Pancreas (tissue), 10 donors: ENCODE results near the gene MED15. TPM values are rescaled to one million over a fixed set of nuclear protein-coding genes. Genes with fewer than 3 reads are reported as not detected.

Experiments used
- ATAC-seq, 4 donors: fragments of 200-7000 bp; cut with Tn5 transposase; one replicate each; pipeline versions ENCODE4 v1.8.0 to v1.9.1; 2020; ENCODE audit warnings: mild to moderate bottlenecking in 4 of 4, moderate library complexity in 4 of 4
- DNase-seq, 6 donors: peaks; one replicate each; pipeline ENCODE4 v3.0.0-alpha.2; 2020
- FAIRE-seq: peaks from 2 replicates; lab custom pipeline; 2012; peaks lifted over from hg19 to GRCh38; lab: Jason Lieb, UNC
- H3K27ac ChIP-seq, 4 donors: fragments of 200-600 bp; sonication (generic); 1 replicate in 3 of 4; 2 replicates in 1 of 4; pipeline versions ENCODE4 v1.5.0 to v1.8.0; 2020
- H3K27me3 ChIP-seq, 4 donors: fragments of 200-600 bp; one replicate each; pipeline ENCODE4 v1.8.0; 2021
- H3K36me3 ChIP-seq, 3 donors: fragments of 200-600 bp; sonication (generic) in 1 of 3; one replicate each; pipeline versions ENCODE4 v1.5.0 to v1.8.0; 2020 to 2021
- H3K4me1 ChIP-seq, 3 donors: fragments of 200-600 bp; one replicate each; pipeline ENCODE4 v1.8.0; 2021
- H3K4me3 ChIP-seq, 4 donors: fragments of 200-600 bp; sonication (generic) in 2 of 4; one replicate each; pipeline versions ENCODE4 v1.5.0 to v1.8.0; 2020 to 2021
- H3K9me3 ChIP-seq, 4 donors: fragments of 200-600 bp; one replicate each; pipeline ENCODE4 v1.8.0; 2021
- whole genome bisulfite sequencing, 2 donors: extraction: QIAGEN DNeasy Blood & Tissue Kit; methylation state at CpG; one replicate each; pipeline ENCODE4 v1.1.7; 2013; 5-methylcytosine and 5-hydroxymethylcytosine counted together
- intact Hi-C, 3 donors: fragments of 100-400 bp; cut with DNase I; formaldehyde crosslinking; loops; one replicate each; pipeline versions ENCODE4 v1.11.1 to v1.14.2; 2022
- polyA plus RNA-seq, 2 donors: library from polyadenylated mRNA; stranded (reverse); fragments of 200-250 nt; gene quantifications; one replicate each; pipeline ENCODE4 v1.2.3, GENCODE V29; 2013
- total RNA-seq, 6 donors: library from RNA; stranded (reverse); fragmentation: NEBNext Ultra II Directional in 4 of 6; extraction: Animal tissue kit (Norgen Biotek cat#: 25700) in 4 of 6; gene quantifications; one replicate each; pipeline versions ENCODE4 v1.2.1 to v1.2.4, GENCODE V29; 2021 to 2023
- TF ChIP-seq, protein P1 (sequence below), 4 donors: fragments of 200-600 bp; sonication (generic) in 3 of 4; IDR thresholded peaks; one replicate each; pipeline versions ENCODE4 v1.5.0 to v1.8.0; 2021; ENCODE audit warnings: antibody characterized with exemption in 4 of 4
- donor health status: healthy with polysubstance abuse.
- donor health status: DM: no; HTN: no; CAD: no; lungs with moderate emphysema.
- donor health status: DM: no; HTN: no; CAD: no.
- donor health status: control.
- donor health status: control.
- donor health status: Bipolar disorder and iron deficiency.
- donor health status: DM: yes; HTN: yes; CAD: no.
- donor health status: DM: no; HTN: no; CAD: no.
- donor health status: DM: no; HTN: no; CAD: no.
- donor health status: DM: yes; HTN: yes; CAD: no.

Gene MED15
- total and polyA plus RNA-seq, 8 donors, result 27.1 to 61.7 (median 37.0) TPM

DNA sequence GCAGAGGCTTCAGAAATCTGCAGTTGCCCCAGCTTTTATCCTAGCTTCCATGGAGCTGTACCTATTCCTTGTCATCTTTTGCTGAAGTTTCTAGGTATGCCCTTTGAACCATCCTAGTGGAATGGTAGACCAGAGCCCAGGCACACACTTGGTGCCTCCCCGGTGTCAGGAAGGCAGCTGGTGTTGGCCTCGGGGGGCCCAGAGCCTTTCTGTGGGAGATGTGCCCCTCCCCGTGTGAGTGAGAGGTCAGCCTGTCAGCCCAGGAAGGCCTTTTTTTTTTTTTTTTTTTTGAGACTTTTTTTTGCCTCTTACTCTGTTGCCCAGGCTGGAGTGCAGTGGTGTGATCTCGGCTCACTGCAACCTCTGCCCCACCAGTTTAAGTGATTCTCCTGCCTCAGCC is 58.4 kb downstream of the MED15 start:
- TF ChIP-seq, protein P1, sequence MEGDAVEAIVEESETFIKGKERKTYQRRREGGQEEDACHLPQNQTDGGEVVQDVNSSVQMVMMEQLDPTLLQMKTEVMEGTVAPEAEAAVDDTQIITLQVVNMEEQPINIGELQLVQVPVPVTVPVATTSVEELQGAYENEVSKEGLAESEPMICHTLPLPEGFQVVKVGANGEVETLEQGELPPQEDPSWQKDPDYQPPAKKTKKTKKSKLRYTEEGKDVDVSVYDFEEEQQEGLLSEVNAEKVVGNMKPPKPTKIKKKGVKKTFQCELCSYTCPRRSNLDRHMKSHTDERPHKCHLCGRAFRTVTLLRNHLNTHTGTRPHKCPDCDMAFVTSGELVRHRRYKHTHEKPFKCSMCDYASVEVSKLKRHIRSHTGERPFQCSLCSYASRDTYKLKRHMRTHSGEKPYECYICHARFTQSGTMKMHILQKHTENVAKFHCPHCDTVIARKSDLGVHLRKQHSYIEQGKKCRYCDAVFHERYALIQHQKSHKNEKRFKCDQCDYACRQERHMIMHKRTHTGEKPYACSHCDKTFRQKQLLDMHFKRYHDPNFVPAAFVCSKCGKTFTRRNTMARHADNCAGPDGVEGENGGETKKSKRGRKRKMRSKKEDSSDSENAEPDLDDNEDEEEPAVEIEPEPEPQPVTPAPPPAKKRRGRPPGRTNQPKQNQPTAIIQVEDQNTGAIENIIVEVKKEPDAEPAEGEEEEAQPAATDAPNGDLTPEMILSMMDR (IDR thresholded peaks at IDR 0.05), result no peak
- 88 to 92% methylated on average over 4 of the region's 4 CpGs for WGBS, 2 donors
- Histone ChIP-seq H3K36me3 (peaks cover 0 to 27% (median 15%) of the 10 kb centered on the region in 3 donors), H3K4me3 (no peak overlapping the region), H3K9me3 (no peaks in the 10 kb centered on the region), H3K4me1 (peaks cover 7 to 13% (median 10%) of the 10 kb centered on the region in 3 donors), H3K27ac (no peak overlapping the region), H3K27me3 (no peaks in the 10 kb centered on the region)
- DNase-seq (no peak), ATAC-seq (no peak), FAIRE-seq (no peak)
- intact Hi-C loops, result no loop called here

DNA sequence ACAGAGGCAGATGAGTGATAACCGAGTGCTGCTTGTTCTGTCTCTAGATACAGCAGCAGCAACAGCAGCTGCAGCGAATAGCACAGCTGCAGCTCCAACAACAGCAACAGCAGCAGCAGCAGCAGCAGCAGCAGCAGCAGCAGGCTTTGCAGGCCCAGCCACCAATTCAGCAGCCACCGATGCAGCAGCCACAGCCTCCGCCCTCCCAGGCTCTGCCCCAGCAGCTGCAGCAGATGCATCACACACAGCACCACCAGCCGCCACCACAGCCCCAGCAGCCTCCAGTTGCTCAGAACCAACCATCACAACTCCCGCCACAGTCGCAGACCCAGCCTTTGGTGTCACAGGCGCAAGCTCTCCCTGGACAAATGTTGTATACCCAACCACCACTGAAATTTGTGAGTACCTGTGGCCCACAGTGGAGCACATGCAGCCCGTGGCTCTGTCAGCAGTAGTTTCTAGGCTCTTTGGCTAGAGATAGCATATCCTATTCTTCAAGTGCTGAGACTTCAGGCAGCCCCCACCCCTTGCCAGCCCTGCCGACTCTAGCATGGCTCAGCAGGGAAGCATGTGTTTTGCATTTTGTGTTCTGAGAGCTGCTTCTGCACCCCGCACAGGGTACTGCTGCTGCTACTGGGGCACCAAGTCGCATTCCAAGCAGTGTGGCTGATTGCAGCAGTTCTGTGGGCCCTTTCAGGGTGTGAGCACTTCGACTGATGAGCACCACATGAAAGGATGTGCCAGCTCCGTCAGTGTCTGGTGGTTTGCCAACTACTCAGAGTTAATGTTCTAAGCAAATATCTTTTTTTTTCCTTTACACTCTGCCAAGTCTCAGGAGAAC is 59.2 kb downstream of the MED15 start:
- 61 to 68% methylated on average over 12 to 14 of the region's 14 CpGs for WGBS, 2 donors
- no peaks in the 10 kb centered on the region for H3K9me3 ChIP-seq
- DNase-seq, result peak in 3 of 6 donors; percentile 34 to 55 (median 50)
- H3K4me3 ChIP-seq, result no peak overlapping the region
- H3K27ac ChIP-seq, result no peak overlapping the region
- FAIRE-seq, result no peak
- peak in 3 of 4 donors; percentile 11 to 42 (median 42) for ATAC-seq
- intact Hi-C loops, result no loop called here
- H3K36me3 ChIP-seq, result peaks cover 0 to 33% (median 15%) of the 10 kb centered on the region in 3 donors
- peaks cover 7 to 13% (median 10%) of the 10 kb centered on the region in 3 donors for H3K4me1 ChIP-seq
- TF ChIP-seq, protein P1 (IDR thresholded peaks at IDR 0.05), result no peak
- H3K27me3 ChIP-seq, result no peaks in the 10 kb centered on the region

DNA sequence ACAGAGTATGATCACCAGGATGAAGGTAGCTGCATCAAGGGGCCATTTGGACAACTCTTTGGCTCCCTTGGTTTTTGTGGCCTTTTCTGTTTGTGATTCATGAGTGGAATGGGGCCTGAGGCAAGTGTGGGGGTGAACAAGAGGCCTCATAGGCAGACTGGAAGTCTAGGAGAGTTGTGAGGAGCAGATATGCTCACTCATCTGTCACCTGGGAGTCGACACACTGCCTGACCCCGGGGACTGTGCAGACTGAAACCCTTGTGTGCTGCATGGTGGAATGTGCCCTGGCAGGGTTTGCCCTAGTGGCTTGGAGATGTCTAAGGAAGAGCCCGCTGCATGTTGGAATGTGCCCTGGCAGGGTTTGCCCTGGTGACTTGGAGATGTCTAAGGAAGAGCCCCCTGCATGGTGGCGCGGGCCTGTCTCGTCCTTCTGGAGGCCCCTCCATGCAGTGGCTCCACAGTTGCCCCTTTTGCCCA is 60.0 kb downstream of the MED15 start:
- ATAC-seq (peak in 2 of 4 donors; percentile 9 to 15), DNase-seq (no peak), FAIRE-seq (no peak)
- Histone ChIP-seq H3K27me3 (no peaks in the 10 kb centered on the region), H3K4me1 (peaks cover 7 to 13% (median 10%) of the 10 kb centered on the region in 3 donors), H3K27ac (no peak overlapping the region), H3K36me3 (peaks cover 0 to 38% (median 19%) of the 10 kb centered on the region in 3 donors), H3K4me3 (no peak overlapping the region), H3K9me3 (no peaks in the 10 kb centered on the region)
- TF ChIP-seq, protein P1 (IDR thresholded peaks at IDR 0.05), result no peak
- intact Hi-C loops, result no loop called here
- 65 to 70% methylated on average over 6 of the region's 6 CpGs for WGBS, 2 donors

DNA sequence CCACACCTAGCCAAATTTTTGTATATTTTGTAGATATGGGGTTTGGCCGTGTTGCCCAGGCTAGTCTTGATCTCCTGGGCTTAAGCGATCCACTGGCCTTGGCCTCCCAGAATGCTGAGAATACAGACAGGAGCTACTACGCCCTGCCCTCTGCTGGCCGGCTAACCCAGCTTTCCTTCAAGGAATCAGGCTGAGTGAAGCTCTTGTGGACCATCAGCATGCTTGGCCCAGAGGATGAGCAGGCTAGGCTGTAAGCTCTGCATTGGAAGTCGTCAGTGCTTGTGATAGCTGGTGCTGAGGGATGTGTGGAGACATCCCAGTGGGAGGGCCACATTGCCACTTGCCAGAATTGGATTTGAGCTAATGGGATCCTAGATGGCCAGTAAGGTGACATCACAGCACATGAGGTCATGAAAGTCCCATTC is 60.6 kb downstream of the MED15 start:
- FAIRE-seq (no peak), ATAC-seq (no peak), DNase-seq (no peak)
- intact Hi-C loops, result no loop called here
- TF ChIP-seq, protein P1 (IDR thresholded peaks at IDR 0.05), result no peak
- Histone ChIP-seq H3K9me3 (no peaks in the 10 kb centered on the region), H3K4me3 (no peak overlapping the region), H3K36me3 (peaks cover 0 to 40% (median 19%) of the 10 kb centered on the region in 3 donors), H3K27me3 (no peaks in the 10 kb centered on the region), H3K4me1 (peaks cover 7 to 13% (median 10%) of the 10 kb centered on the region in 3 donors), H3K27ac (no peak overlapping the region)
- 54 to 56% methylated on average over 5 of the region's 5 CpGs for WGBS, 2 donors
